Heart left ventricle (tissue), 13 donors: ENCODE data around the gene SERBP1.

Source experiments
- POLR2A ChIP-seq, 2 donors: fragments of 450-650 bp; IDR thresholded peaks; one replicate each; pipeline ENCODE4 v1.6.1; 2017; ENCODE audit warnings: antibody characterized with exemption in 2 of 2, mild to moderate bottlenecking in 2 of 2, moderate library complexity in 2 of 2
- TF ChIP-seq, protein P1 (sequence below), 12 donors: fragments of 200-600 bp; sonication (generic) in 4 of 12; IDR thresholded peaks; one replicate each; pipeline versions ENCODE4 v1.5.0 to v1.8.0; 2018 to 2022; ENCODE audit warnings: antibody characterized with exemption in 12 of 12, mild to moderate bottlenecking in 5 of 12
- donor health status: ischemic (EF 13 %, LVEDD 7.1; RV severe dilation, severe dysfunction).
- donor health status: DM: no; HTN: yes; CAD: no.
- donor health status: DM: no; HTN: no; CAD: no.
- donor health status: ischemic (EF 25% LVEDD 6.9; RV normal size, moderate dysfunction).
- donor health status: ischemic (EF 25% LVEDD 5.7; RV mildly dilated, moderate dysfunction).
- donor health status: ischemic (EF 35%, LVEDD 5.7; RV mildly dilated, moderate dysfunction).
- donor health status: nonischemic (EF 11% LVEDD 7.7; RV severe dilation, severe dysfunction).
- donor health status: DM: yes; HTN: yes; CAD: no.
- donor health status: PGD.
- donor health status: ischemic (EF 29% LVEDD 5.4; RV normal size, mild dysfunction).
- donor health status: nonischemic (EF 23%, LVEDD 6.1; RV moderate dilation, normal function).

DNA sequence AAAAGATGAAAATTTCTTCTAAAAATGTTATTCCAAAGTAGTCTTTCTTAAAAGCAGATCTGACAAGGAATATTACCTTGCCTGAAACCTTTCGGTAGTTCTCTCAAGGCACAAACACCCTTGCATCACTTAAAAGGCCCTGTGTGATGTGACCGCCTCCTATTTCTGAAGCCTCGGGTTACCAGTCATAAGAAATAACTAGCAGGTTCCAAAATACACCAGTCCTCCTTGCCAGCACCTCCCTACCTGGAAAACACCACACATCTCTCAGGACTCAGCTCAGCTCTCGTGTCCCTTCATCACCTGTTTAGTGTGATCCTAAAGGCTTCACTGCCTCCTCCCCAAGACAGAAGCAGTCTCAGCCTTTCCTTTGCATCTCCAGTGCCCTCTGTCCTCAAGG is 35.7 kb downstream of the SERBP1 start:
- TF ChIP-seq, protein P1, sequence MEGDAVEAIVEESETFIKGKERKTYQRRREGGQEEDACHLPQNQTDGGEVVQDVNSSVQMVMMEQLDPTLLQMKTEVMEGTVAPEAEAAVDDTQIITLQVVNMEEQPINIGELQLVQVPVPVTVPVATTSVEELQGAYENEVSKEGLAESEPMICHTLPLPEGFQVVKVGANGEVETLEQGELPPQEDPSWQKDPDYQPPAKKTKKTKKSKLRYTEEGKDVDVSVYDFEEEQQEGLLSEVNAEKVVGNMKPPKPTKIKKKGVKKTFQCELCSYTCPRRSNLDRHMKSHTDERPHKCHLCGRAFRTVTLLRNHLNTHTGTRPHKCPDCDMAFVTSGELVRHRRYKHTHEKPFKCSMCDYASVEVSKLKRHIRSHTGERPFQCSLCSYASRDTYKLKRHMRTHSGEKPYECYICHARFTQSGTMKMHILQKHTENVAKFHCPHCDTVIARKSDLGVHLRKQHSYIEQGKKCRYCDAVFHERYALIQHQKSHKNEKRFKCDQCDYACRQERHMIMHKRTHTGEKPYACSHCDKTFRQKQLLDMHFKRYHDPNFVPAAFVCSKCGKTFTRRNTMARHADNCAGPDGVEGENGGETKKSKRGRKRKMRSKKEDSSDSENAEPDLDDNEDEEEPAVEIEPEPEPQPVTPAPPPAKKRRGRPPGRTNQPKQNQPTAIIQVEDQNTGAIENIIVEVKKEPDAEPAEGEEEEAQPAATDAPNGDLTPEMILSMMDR (IDR thresholded peaks at IDR 0.05), result no peak
- no peak for TF ChIP-seq POLR2A (IDR thresholded peaks at IDR 0.05)
